SK-N-SH (cell line): ENCODE data around the gene MS4A4E. TPM values are rescaled to one million over a fixed set of nuclear protein-coding genes. Genes with fewer than 3 reads are reported as not detected.

Experiments
- CTCF ChIA-PET: fragments of 300-600, 350-600 bp; formaldehyde crosslinking; extraction: SDS; loops from one replicate; lab custom pipeline; 2021; lab: Yijun Ruan, JAX
- POLR2A ChIA-PET: fragments of 350-600 bp; sonication (Branson Sonifier 250); formaldehyde crosslinking; extraction: SDS; loops from one replicate; lab custom pipeline; 2020; ENCODE audit warnings: antibody characterized with exemption, inconsistent platforms; lab: Yijun Ruan, JAX
- DNase-seq: peaks from one replicate; pipeline ENCODE4 v3.0.0; 2012
- H2AFZ ChIP-seq: fragments of 200-600 bp; sonication (generic); 2 replicates; pipeline ENCODE4 v1.8.1; 2016; ENCODE audit warnings: antibody characterized with exemption, mild to moderate bottlenecking, low read depth
- H3F3A ChIP-seq: fragments of 200-600 bp; sonication (generic); replicated peaks from 2 replicates; pipeline ENCODE3; 2016; ENCODE audit warnings: antibody characterized with exemption, mild to moderate bottlenecking; ENCODE audit not compliant: insufficient read depth
- H3K27ac ChIP-seq, 2 experiments: fragments of 200-500 bp in 1 of 2; fragments of 200-600 bp in 1 of 2; sonication (Bioruptor generic) in 1 of 2; sonication (generic), shearing (Covaris generic) in 1 of 2; 2 replicates each; pipeline versions ENCODE4 v1.5.1 to v1.6.1; 2014 to 2016; ENCODE audit warnings: low read depth in 2 of 2, inconsistent platforms in 1 of 2, low read length in 1 of 2, mild to moderate bottlenecking in 1 of 2, mixed read lengths in 1 of 2
- H3K27me3 ChIP-seq: fragments of 200-600 bp; sonication (generic), shearing (Covaris generic); 2 replicates; pipeline ENCODE4 v1.6.1; 2016; ENCODE audit warnings: mixed run types; ENCODE audit not compliant: insufficient read depth
- H3K36me3 ChIP-seq, 2 experiments: fragments of 200-500 bp in 1 of 2; fragments of 200-600 bp in 1 of 2; sonication (Bioruptor generic) in 1 of 2; sonication (generic) in 1 of 2; replicated peaks in 1 of 2; 2 replicates each; pipeline versions ENCODE3 to v1.5.1; 2014 to 2016; ENCODE audit warnings: low read length in 1 of 2, mild to moderate bottlenecking in 1 of 2; ENCODE audit not compliant: insufficient read depth in 2 of 2, control insufficient read depth in 1 of 2
- H3K4me1 ChIP-seq, 2 experiments: fragments of 200-500 bp in 1 of 2; fragments of 200-600 bp in 1 of 2; sonication (Bioruptor generic) in 1 of 2; sonication (generic), shearing (Covaris generic) in 1 of 2; 2 replicates each; pipeline versions ENCODE4 v1.5.1 to v1.6.1; 2014 to 2016; ENCODE audit warnings: low read depth in 1 of 2, low read length in 1 of 2, mixed run types in 1 of 2; ENCODE audit not compliant: insufficient read depth in 2 of 2, control insufficient read depth in 1 of 2
- H3K4me2 ChIP-seq: fragments of 200-600 bp; sonication (generic), shearing (Covaris generic); 2 replicates; pipeline ENCODE4 v1.6.1; 2017; ENCODE audit warnings: mixed run types
- H3K4me3 ChIP-seq, 2 experiments: fragments of 200-500 bp in 1 of 2; fragments of 200-600 bp in 1 of 2; sonication (Bioruptor generic) in 1 of 2; sonication (generic), shearing (Covaris generic) in 1 of 2; 2 replicates each; pipeline versions ENCODE4 v1.5.1 to v1.8.1; 2014 to 2016; ENCODE audit warnings: low read depth in 2 of 2, inconsistent platforms in 1 of 2, low read length in 1 of 2, mild to moderate bottlenecking in 1 of 2, mixed read lengths in 1 of 2, moderate library complexity in 1 of 2
- H3K79me2 ChIP-seq: fragments of 200-600 bp; sonication (generic); 2 replicates; pipeline ENCODE4 v1.8.1; 2017; ENCODE audit warnings: mild to moderate bottlenecking; ENCODE audit not compliant: insufficient read depth
- H3K9ac ChIP-seq: fragments of 200-600 bp; sonication (generic); 2 replicates; pipeline ENCODE4 v1.6.1; 2017; ENCODE audit warnings: mixed run types
- H3K9me2 ChIP-seq: fragments of 200-600 bp; sonication (generic); 2 replicates; pipeline ENCODE4 v1.6.1; 2017; ENCODE audit warnings: mixed run types
- H3K9me3 ChIP-seq: fragments of 200-600 bp; sonication (generic); 2 replicates; pipeline ENCODE4 v1.6.1; 2017; ENCODE audit warnings: mixed run types, mild to moderate bottlenecking, moderate library complexity
- H4K20me1 ChIP-seq: fragments of 200-600 bp; sonication (generic); 2 replicates; pipeline ENCODE4 v1.6.1; 2017; ENCODE audit warnings: mild to moderate bottlenecking, mixed run types; ENCODE audit not compliant: insufficient read depth
- ELF1 ChIP-seq: IDR thresholded peaks from 2 replicates; pipeline ENCODE4 v1.4.0; 2012
- EZH2phosphoT487 ChIP-seq: fragments of 200-600 bp; sonication (generic); IDR thresholded peaks from 2 replicates; pipeline ENCODE4 v1.6.1; 2017; ENCODE audit warnings: low read depth, mixed run types, mild to moderate bottlenecking, antibody characterized with exemption, moderate library complexity, borderline replicate concordance
- GABPA ChIP-seq: IDR thresholded peaks from 2 replicates; pipeline ENCODE4 v1.4.0; 2012; ENCODE audit warnings: low read depth, mild to moderate bottlenecking
- GATA2 ChIP-seq: sonication (generic); formaldehyde crosslinking; IDR thresholded peaks from 2 replicates; pipeline ENCODE4 v1.5.0; 2020; ENCODE audit warnings: mild to moderate bottlenecking, missing genetic modification reagents
- MEF2A ChIP-seq: IDR thresholded peaks from 2 replicates; pipeline ENCODE4 v1.4.0; 2012; ENCODE audit warnings: low read depth, borderline replicate concordance
- MXI1 ChIP-seq: IDR thresholded peaks from 2 replicates; pipeline ENCODE4 v1.6.1; 2012; ENCODE audit warnings: mild to moderate bottlenecking, low read depth, low read length, improper control_type of control experiment
- NFIC ChIP-seq: IDR thresholded peaks from 2 replicates; pipeline ENCODE4 v1.4.0; 2012; ENCODE audit warnings: borderline replicate concordance
- RAD21 ChIP-seq: IDR thresholded peaks from 2 replicates; pipeline ENCODE4 v1.6.1; 2012; ENCODE audit warnings: mild to moderate bottlenecking, low read length
- RXRA ChIP-seq: IDR thresholded peaks from 2 replicates; pipeline ENCODE4 v1.4.0; 2012; ENCODE audit warnings: low read depth, mild to moderate bottlenecking, borderline replicate concordance
- SIN3A ChIP-seq: IDR thresholded peaks from 2 replicates; pipeline ENCODE4 v1.6.1; 2012; ENCODE audit warnings: low read depth, mild to moderate bottlenecking, low read length, moderate library complexity, borderline replicate concordance
- TEAD4 ChIP-seq: IDR thresholded peaks from 2 replicates; pipeline ENCODE4 v1.4.0; 2012; ENCODE audit warnings: mild to moderate bottlenecking, borderline replicate concordance; ENCODE audit not compliant: insufficient read depth
- USF1 ChIP-seq: IDR thresholded peaks from 2 replicates; pipeline ENCODE4 v1.4.0; 2012; ENCODE audit warnings: low read depth, borderline replicate concordance
- USF2 ChIP-seq: fragments of 150-350 bp; IDR thresholded peaks from 2 replicates; pipeline ENCODE4 v1.6.1; 2017; ENCODE audit warnings: antibody characterized with exemption, low read length, low read depth, borderline replicate concordance
- WGBS: methylation state at CpG from one replicate; pipeline ENCODE4 v1.1.6; 2017; ENCODE audit warnings: low lambda C conversion rate; 5-methylcytosine and 5-hydroxymethylcytosine counted together
- polyA plus RNA-seq, 3 experiments: library from polyadenylated mRNA; depleted of rRNA; stranded (reverse); fragments of >200 nt; gene quantifications; 2 replicates each; pipeline ENCODE4 v1.2.3, GENCODE V29; 2012
- TF ChIP-seq, protein P1 (sequence below): IDR thresholded peaks from 2 replicates; pipeline ENCODE4 v1.4.0; 2012; ENCODE audit warnings: low read depth
- TF ChIP-seq, protein P2 (sequence below): fragments of 200-600 bp; sonication (generic); IDR thresholded peaks from 2 replicates; pipeline ENCODE4 v1.6.1; 2017; ENCODE audit warnings: antibody characterized with exemption, mild to moderate bottlenecking, moderate library complexity

Gene MS4A4E
- polyA plus RNA-seq, 1 of the 3 experiments (the other 2 are of a cell fraction) = not detected

GRCh38 chr11:60159868-60160267 is 83.1 kb downstream of the MS4A4E start:
- Histone ChIP-seq H3K27ac (no peak overlapping the region), H3K4me2 (no peak overlapping the region), H3K9me2 (no peaks in the 10 kb centered on the region), H3K36me3 (no peaks in the 10 kb centered on the region), H3K79me2 (no peaks in the 10 kb centered on the region), H3K9me3 (no peaks in the 10 kb centered on the region), H2AFZ (no peak overlapping the region), H4K20me1 (no peaks in the 10 kb centered on the region), H3K27me3 (no peaks in the 10 kb centered on the region), H3K4me3 (no peak overlapping the region), H3F3A (no peaks in the 10 kb centered on the region), H3K4me1 (no peaks in the 10 kb centered on the region), H3K9ac (no peak overlapping the region)
- ChIA-PET POLR2A (no interaction called here), CTCF (no interaction called here)
- DNase-seq = no peak
- TF ChIP-seq NFIC (no peak), SIN3A (no peak), GABPA (no peak), GATA2 (CRISPR knock-in tag) (no peak), MEF2A (no peak)
- TF ChIP-seq, protein P1, sequence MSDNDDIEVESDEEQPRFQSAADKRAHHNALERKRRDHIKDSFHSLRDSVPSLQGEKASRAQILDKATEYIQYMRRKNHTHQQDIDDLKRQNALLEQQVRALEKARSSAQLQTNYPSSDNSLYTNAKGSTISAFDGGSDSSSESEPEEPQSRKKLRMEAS = no peak
- 3% methylated on average over 1 of the region's 1 CpG for WGBS

GRCh38 chr11:60159284-60159683 is 83.7 kb downstream of the MS4A4E start:
- DNase-seq = no peak
- Histone ChIP-seq H4K20me1 (no peaks in the 10 kb centered on the region), H3K9ac (no peak overlapping the region), H3F3A (no peaks in the 10 kb centered on the region), H3K36me3 (no peaks in the 10 kb centered on the region), H3K9me3 (no peaks in the 10 kb centered on the region), H3K27ac (no peak overlapping the region), H3K4me2 (no peak overlapping the region), H3K4me3 (no peak overlapping the region), H3K79me2 (no peaks in the 10 kb centered on the region), H3K4me1 (no peaks in the 10 kb centered on the region), H3K27me3 (no peaks in the 10 kb centered on the region), H3K9me2 (no peaks in the 10 kb centered on the region), H2AFZ (no peak overlapping the region)
- ChIA-PET POLR2A (no interaction called here), CTCF (no interaction called here)
- no peak for TF ChIP-seq USF1
- TF ChIP-seq MEF2A = no peak
- TF ChIP-seq EZH2phosphoT487 = no peak
- no peak for TF ChIP-seq RXRA
- no peak for TF ChIP-seq RAD21
- TF ChIP-seq TEAD4 = no peak
- TF ChIP-seq, protein P2, sequence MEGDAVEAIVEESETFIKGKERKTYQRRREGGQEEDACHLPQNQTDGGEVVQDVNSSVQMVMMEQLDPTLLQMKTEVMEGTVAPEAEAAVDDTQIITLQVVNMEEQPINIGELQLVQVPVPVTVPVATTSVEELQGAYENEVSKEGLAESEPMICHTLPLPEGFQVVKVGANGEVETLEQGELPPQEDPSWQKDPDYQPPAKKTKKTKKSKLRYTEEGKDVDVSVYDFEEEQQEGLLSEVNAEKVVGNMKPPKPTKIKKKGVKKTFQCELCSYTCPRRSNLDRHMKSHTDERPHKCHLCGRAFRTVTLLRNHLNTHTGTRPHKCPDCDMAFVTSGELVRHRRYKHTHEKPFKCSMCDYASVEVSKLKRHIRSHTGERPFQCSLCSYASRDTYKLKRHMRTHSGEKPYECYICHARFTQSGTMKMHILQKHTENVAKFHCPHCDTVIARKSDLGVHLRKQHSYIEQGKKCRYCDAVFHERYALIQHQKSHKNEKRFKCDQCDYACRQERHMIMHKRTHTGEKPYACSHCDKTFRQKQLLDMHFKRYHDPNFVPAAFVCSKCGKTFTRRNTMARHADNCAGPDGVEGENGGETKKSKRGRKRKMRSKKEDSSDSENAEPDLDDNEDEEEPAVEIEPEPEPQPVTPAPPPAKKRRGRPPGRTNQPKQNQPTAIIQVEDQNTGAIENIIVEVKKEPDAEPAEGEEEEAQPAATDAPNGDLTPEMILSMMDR = no peak
- no peak for TF ChIP-seq USF2
- no peak for TF ChIP-seq MXI1
- no peak for TF ChIP-seq ELF1
- WGBS = 29% methylated on average over 2 of the region's 2 CpGs
